IMR-90 (cell line): Measurements from ENCODE around the gene EPN1. TPM values are rescaled to one million over a fixed set of nuclear protein-coding genes. Genes with fewer than 3 reads are reported as not detected.

Source experiments
- ATAC-seq: fragments of 200-7000 bp; cut with Tn5 transposase; 2 replicates; pipeline ENCODE4 v1.9.1; 2020; ENCODE audit warnings: low read depth, mild to moderate bottlenecking, moderate library complexity
- BruUV-seq: library from RNA; stranded (reverse); fragments of 400-500 nt; replicated peaks from 2 replicates; lab custom pipeline; 2021; lab: Mats Ljungman, UMichigan
- CTCF ChIA-PET: fragments of 300-600 bp; formaldehyde crosslinking; extraction: SDS; loops from one replicate; lab custom pipeline; 2021; ENCODE audit warnings: antibody characterized with exemption; lab: Yijun Ruan, JAX
- POLR2A ChIA-PET: fragments of 300-600 bp; sonication (Branson Sonifier 250); formaldehyde crosslinking; loops from one replicate; lab custom pipeline; 2022; ENCODE audit warnings: antibody characterized with exemption; ENCODE audit not compliant: unreplicated experiment; lab: Charles Lee
- DNase-seq: peaks from one replicate; pipeline ENCODE4 v3.0.0; 2013
- H2AFZ ChIP-seq: replicated peaks from 2 replicates; pipeline ENCODE3; 2013; ENCODE audit warnings: low read length, mild to moderate bottlenecking; ENCODE audit not compliant: poor library complexity
- H2AK5ac ChIP-seq: 2 replicates; pipeline ENCODE4 v1.6.1; 2013; ENCODE audit warnings: low read depth, low read length, inconsistent platforms
- H2AK9ac ChIP-seq: replicated peaks from 2 replicates; pipeline ENCODE3; 2013; ENCODE audit warnings: mild to moderate bottlenecking, low read depth, low read length, moderate library complexity; ENCODE audit not compliant: poor library complexity
- H2BK120ac ChIP-seq: 2 replicates; pipeline ENCODE4 v1.6.1; 2013; ENCODE audit warnings: low read depth, low read length, inconsistent platforms
- H2BK15ac ChIP-seq: 3 replicates; pipeline ENCODE4 v1.6.1; 2013; ENCODE audit warnings: low read depth, low read length, inconsistent platforms
- H2BK20ac ChIP-seq: 2 replicates; pipeline ENCODE4 v1.6.1; 2013; ENCODE audit warnings: low read depth, mild to moderate bottlenecking, inconsistent platforms, low read length, moderate library complexity
- H2BK5ac ChIP-seq: 2 replicates; pipeline ENCODE4 v1.6.1; 2013; ENCODE audit warnings: mild to moderate bottlenecking, low read depth, low read length, inconsistent platforms; ENCODE audit not compliant: poor library complexity, severe bottlenecking
- H3K14ac ChIP-seq: replicated peaks from 2 replicates; pipeline ENCODE4 v1.6.1; 2013; ENCODE audit warnings: low read depth, low read length, inconsistent platforms
- H3K18ac ChIP-seq: 2 replicates; pipeline ENCODE4 v1.6.1; 2013; ENCODE audit warnings: low read depth, low read length, control low read depth
- H3K23ac ChIP-seq: 2 replicates; pipeline ENCODE4 v1.6.1; 2013; ENCODE audit warnings: low read depth, low read length, inconsistent platforms
- H3K27ac ChIP-seq: 2 replicates; pipeline ENCODE4 v1.5.1; 2013; ENCODE audit warnings: mild to moderate bottlenecking, control low read depth, low read length; ENCODE audit not compliant: insufficient read depth
- H3K27me3 ChIP-seq: 2 replicates; pipeline ENCODE4 v1.6.1; 2013; ENCODE audit warnings: low read length; ENCODE audit not compliant: control insufficient read depth, insufficient read depth
- H3K36me3 ChIP-seq: 2 replicates; pipeline ENCODE4 v1.6.1; 2013; ENCODE audit warnings: low read length, mixed read lengths; ENCODE audit not compliant: control insufficient read depth, insufficient read depth
- H3K4ac ChIP-seq: 2 replicates; pipeline ENCODE4 v1.6.1; 2013; ENCODE audit warnings: low read depth, low read length, inconsistent platforms
- H3K4me1 ChIP-seq: 2 replicates; pipeline ENCODE4 v1.6.1; 2013; ENCODE audit warnings: low read length, mixed read lengths; ENCODE audit not compliant: control insufficient read depth, insufficient read depth
- H3K4me2 ChIP-seq: 2 replicates; pipeline ENCODE4 v1.6.1; 2013; ENCODE audit warnings: low read depth, mild to moderate bottlenecking, control low read depth, low read length, moderate library complexity
- H3K4me3 ChIP-seq: 2 replicates; pipeline ENCODE4 v1.5.1; 2013; ENCODE audit warnings: low read depth, mild to moderate bottlenecking, control low read depth, low read length, moderate library complexity; ENCODE audit not compliant: insufficient read depth
- H3K56ac ChIP-seq: 2 replicates; pipeline ENCODE4 v1.6.1; 2013; ENCODE audit warnings: low read length, inconsistent platforms; ENCODE audit not compliant: insufficient read depth; ENCODE audit errors: extremely low read depth
- H3K79me1 ChIP-seq, 2 experiments: 2 replicates each; pipeline ENCODE4 v1.6.1; 2013; ENCODE audit warnings: low read length in 2 of 2, inconsistent platforms in 1 of 2, low read depth in 1 of 2
- H3K9ac ChIP-seq: 2 replicates; pipeline ENCODE4 v1.6.1; 2013; ENCODE audit warnings: low read depth, low read length, control low read depth
- H3K9me1 ChIP-seq: 2 replicates; pipeline ENCODE4 v1.6.1; 2013; ENCODE audit warnings: low read length, inconsistent platforms; ENCODE audit not compliant: insufficient read depth
- H3K9me3 ChIP-seq: 2 replicates; pipeline ENCODE4 v1.6.1; 2013; ENCODE audit warnings: low read length; ENCODE audit not compliant: control insufficient read depth, insufficient read depth
- H4K20me1 ChIP-seq: 2 replicates; pipeline ENCODE4 v1.6.1; 2013; ENCODE audit warnings: low read length, inconsistent platforms; ENCODE audit not compliant: insufficient read depth
- H4K5ac ChIP-seq: 2 replicates; pipeline ENCODE4 v1.6.1; 2013; ENCODE audit warnings: mild to moderate bottlenecking, low read depth, low read length, control low read depth
- H4K8ac ChIP-seq, 2 experiments: 2 replicates each; pipeline ENCODE4 v1.6.1; 2013; ENCODE audit warnings: low read depth in 2 of 2, low read length in 2 of 2, control low read depth in 1 of 2, inconsistent platforms in 1 of 2
- H4K91ac ChIP-seq: 2 replicates; pipeline ENCODE4 v1.6.1; 2013; ENCODE audit warnings: low read depth, low read length, inconsistent platforms; ENCODE audit not compliant: insufficient read depth
- BHLHE40 ChIP-seq: fragments of 150-350 bp; IDR thresholded peaks from 2 replicates; pipeline ENCODE4 v1.6.1; 2016; ENCODE audit warnings: mild to moderate bottlenecking, low read depth, low read length
- CEBPB ChIP-seq: IDR thresholded peaks from 2 replicates; pipeline ENCODE4 v1.6.1; 2012; ENCODE audit warnings: low read depth, low read length, improper control_type of control experiment
- CHD1 ChIP-seq: IDR thresholded peaks from 2 replicates; pipeline ENCODE4 v1.6.1; 2012; ENCODE audit warnings: low read depth, low read length, improper control_type of control experiment
- FOS ChIP-seq: fragments of 150-350 bp; IDR thresholded peaks from 2 replicates; pipeline ENCODE4 v1.6.1; 2016; ENCODE audit warnings: low read depth, low read length
- MAFK ChIP-seq: IDR thresholded peaks from 2 replicates; pipeline ENCODE4 v1.6.1; 2012; ENCODE audit warnings: low read depth, low read length, improper control_type of control experiment
- MXI1 ChIP-seq: IDR thresholded peaks from 2 replicates; pipeline ENCODE4 v1.6.1; 2012; ENCODE audit warnings: low read depth, mild to moderate bottlenecking, low read length, moderate library complexity, borderline replicate concordance
- NFE2L2 ChIP-seq: fragments of 150-350 bp; IDR thresholded peaks from 2 replicates; pipeline ENCODE4 v1.6.1; 2016; ENCODE audit warnings: low read depth, mild to moderate bottlenecking, low read length
- POLR2A ChIP-seq: IDR thresholded peaks from 2 replicates; pipeline ENCODE4 v1.6.1; 2012; ENCODE audit warnings: mild to moderate bottlenecking, low read depth, low read length
- RAD21 ChIP-seq: IDR thresholded peaks from 2 replicates; pipeline ENCODE4 v1.6.1; 2012; ENCODE audit warnings: low read length, improper control_type of control experiment
- RCOR1 ChIP-seq: IDR thresholded peaks from 2 replicates; pipeline ENCODE4 v1.6.1; 2012; ENCODE audit warnings: mild to moderate bottlenecking, low read length, improper control_type of control experiment; ENCODE audit not compliant: insufficient replicate concordance
- RFX5 ChIP-seq: IDR thresholded peaks from 2 replicates; pipeline ENCODE4 v1.8.0; 2012; ENCODE audit warnings: low read depth, mild to moderate bottlenecking, low read length, moderate library complexity
- USF2 ChIP-seq: fragments of 150-350 bp; IDR thresholded peaks from 2 replicates; pipeline ENCODE4 v1.6.1; 2017; ENCODE audit warnings: mild to moderate bottlenecking, antibody characterized with exemption, low read length, low read depth
- WGBS, 2 experiments: methylation state at CpG; one replicate each; pipeline versions ENCODE4 v1.1.5 to v1.1.7; 2013; ENCODE audit warnings: missing lambda C conversion rate in 2 of 2; ENCODE audit not compliant: insufficient read length in 1 of 2; ENCODE audit errors: extremely low coverage in 2 of 2; 5-methylcytosine and 5-hydroxymethylcytosine counted together
- dilution Hi-C: fragments of 300-500 bp; cut with HindIII; formaldehyde crosslinking; loops from one replicate; pipeline ENCODE4 v1.14.3; 2018; ENCODE audit warnings: low sequenced_read_pairs; ENCODE audit not compliant: unreplicated experiment
- in situ Hi-C: fragments of 300-500 bp; cut with MboI; formaldehyde crosslinking; loops from 3 replicates; pipeline ENCODE4 v1.14.3; 2019; ENCODE audit warnings: low sequenced_read_pairs, inconsistent platforms, mixed read lengths
- intact Hi-C: fragments of 100-400 bp; cut with micrococcal nuclease; formaldehyde crosslinking; loops from 2 replicates; pipeline ENCODE4 v1.10.0; 2022
- polyA plus RNA-seq, 3 experiments: library from polyadenylated mRNA; depleted of rRNA; stranded (reverse); fragments of >200 nt; gene quantifications; 2 replicates each; pipeline ENCODE4 v1.2.3, GENCODE V29; 2012; ENCODE audit warnings: low replicate concordance in 1 of 3
- total RNA-seq: library from RNA; depleted of rRNA; stranded (reverse); fragments of >200 nt; gene quantifications from 2 replicates; pipeline ENCODE4 v1.2.3, GENCODE V29; 2012
- TF ChIP-seq, protein P1 (sequence below): fragments of 150-350 bp; IDR thresholded peaks from 2 replicates; pipeline ENCODE4 v1.6.1; 2016; ENCODE audit warnings: low read depth, mild to moderate bottlenecking, low read length, moderate library complexity, borderline replicate concordance
- TF ChIP-seq, protein P2 (sequence below): conservative IDR thresholded peaks from 2 replicates; pipeline ENCODE4 v1.5.1; 2012; ENCODE audit warnings: mild to moderate bottlenecking, low read depth, low read length, improper control_type of control experiment

Gene EPN1
- total and polyA plus RNA-seq, 2 of the 4 experiments (the other 2 are of a cell fraction): 19.0 to 122 TPM

DNA sequence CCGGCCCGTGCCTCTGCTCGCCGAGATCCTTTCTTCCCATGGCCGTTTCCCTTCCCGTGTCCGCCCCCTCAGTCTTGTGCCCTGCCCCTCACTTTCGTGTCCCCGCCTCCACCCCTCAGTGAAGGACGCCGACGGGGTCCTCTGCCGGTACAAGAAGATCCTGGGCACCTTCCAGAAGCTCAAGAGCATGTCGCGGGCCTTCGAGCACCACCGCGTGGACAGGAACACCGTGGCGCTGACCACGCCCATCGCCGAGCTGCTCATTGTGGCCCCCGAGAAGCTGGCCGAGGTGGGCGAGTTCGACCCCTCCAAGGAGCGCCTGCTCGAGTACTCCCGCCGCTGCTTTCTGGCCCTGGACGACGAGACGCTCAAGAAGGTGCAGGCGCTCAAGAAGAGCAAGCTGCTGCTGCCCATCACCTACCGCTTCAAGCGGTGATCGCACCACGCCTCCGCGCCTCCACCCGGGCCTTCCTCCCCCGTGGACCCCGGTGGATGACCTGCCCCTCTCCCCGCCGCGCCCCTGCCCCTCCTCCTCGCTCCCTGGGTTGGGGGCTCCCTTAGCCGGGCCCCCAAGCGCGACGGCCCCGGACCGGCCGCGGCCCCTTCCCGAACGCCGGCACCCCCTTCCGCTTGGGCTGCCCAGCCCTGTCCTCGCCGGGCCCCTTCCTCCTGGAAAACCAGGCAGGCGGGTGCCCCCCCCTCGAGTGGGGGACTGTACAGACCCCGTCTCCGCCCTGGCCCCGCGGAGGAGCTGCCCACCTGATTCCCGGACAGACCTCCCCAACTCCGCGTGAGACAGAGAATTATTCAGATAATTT is 22.5 kb upstream of the EPN1 start:
- intact Hi-C loops: no loop called here
- TF ChIP-seq RCOR1: no peak
- TF ChIP-seq CHD1: no peak
- TF ChIP-seq POLR2A: no peak
- no peak for TF ChIP-seq FOS
- no peak for TF ChIP-seq RFX5
- TF ChIP-seq, protein P1, sequence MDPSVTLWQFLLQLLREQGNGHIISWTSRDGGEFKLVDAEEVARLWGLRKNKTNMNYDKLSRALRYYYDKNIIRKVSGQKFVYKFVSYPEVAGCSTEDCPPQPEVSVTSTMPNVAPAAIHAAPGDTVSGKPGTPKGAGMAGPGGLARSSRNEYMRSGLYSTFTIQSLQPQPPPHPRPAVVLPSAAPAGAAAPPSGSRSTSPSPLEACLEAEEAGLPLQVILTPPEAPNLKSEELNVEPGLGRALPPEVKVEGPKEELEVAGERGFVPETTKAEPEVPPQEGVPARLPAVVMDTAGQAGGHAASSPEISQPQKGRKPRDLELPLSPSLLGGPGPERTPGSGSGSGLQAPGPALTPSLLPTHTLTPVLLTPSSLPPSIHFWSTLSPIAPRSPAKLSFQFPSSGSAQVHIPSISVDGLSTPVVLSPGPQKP: no peak
- TF ChIP-seq, protein P2, sequence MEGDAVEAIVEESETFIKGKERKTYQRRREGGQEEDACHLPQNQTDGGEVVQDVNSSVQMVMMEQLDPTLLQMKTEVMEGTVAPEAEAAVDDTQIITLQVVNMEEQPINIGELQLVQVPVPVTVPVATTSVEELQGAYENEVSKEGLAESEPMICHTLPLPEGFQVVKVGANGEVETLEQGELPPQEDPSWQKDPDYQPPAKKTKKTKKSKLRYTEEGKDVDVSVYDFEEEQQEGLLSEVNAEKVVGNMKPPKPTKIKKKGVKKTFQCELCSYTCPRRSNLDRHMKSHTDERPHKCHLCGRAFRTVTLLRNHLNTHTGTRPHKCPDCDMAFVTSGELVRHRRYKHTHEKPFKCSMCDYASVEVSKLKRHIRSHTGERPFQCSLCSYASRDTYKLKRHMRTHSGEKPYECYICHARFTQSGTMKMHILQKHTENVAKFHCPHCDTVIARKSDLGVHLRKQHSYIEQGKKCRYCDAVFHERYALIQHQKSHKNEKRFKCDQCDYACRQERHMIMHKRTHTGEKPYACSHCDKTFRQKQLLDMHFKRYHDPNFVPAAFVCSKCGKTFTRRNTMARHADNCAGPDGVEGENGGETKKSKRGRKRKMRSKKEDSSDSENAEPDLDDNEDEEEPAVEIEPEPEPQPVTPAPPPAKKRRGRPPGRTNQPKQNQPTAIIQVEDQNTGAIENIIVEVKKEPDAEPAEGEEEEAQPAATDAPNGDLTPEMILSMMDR: no peak
- TF ChIP-seq MXI1: no peak
- no peak for TF ChIP-seq BHLHE40
- TF ChIP-seq USF2: no peak
- no peak for TF ChIP-seq RAD21
- TF ChIP-seq NFE2L2: no peak
- no peak for TF ChIP-seq CEBPB
- TF ChIP-seq MAFK: no peak

More for the DNA sequence above, 22.5 kb upstream of the EPN1 start:
- H2BK5ac ChIP-seq: no peak overlapping the region
- H3K18ac ChIP-seq: no peak overlapping the region
- no peak overlapping the region for H3K4me3 ChIP-seq
- peak overlapping the region; percentile 61 for H2AK9ac ChIP-seq
- H3K4me2 ChIP-seq: no peak overlapping the region
- dilution Hi-C loops (no loop called here), in situ Hi-C loops (loop anchor here (25.0 kb wide), 2 partner anchors 1190 to 1515 kb away; partner anchors contain the start of genes CDC42EP5, CNOT3 and LENG9)
- peaks cover 13% of the 10 kb centered on the region for H3K4me1 ChIP-seq
- CTCF ChIA-PET: interaction anchor here (0.5 to 0.9 kb wide), 4 partner anchors 14 to 1516 kb away, joined by 3 to 4 read pairs (median 3); no protein-coding TSS in a partner anchor
- peaks cover 30% of the 10 kb centered on the region for H4K20me1 ChIP-seq
- POLR2A ChIA-PET: interaction anchor here (0.6 kb wide), 1 partner anchor 403 kb away, joined by 10 read pairs; no protein-coding TSS in a partner anchor
- no peak overlapping the region for H2BK20ac ChIP-seq
- H2BK15ac ChIP-seq: no peak overlapping the region
- H3K9me1 ChIP-seq: 0 out of 2 replicates have a peak, but pooled peaks cover 10% of the 10 kb centered on the region
- no peak overlapping the region for H4K91ac ChIP-seq
- 71% methylated on average over 34 of the region's 71 CpGs; no CpG with 5 or more reads in 1 of the 2 experiments for WGBS, 2 experiments
- peak overlapping the region; percentile 15 for H2AFZ ChIP-seq
- no TSS peak for BruUV-seq
- H3K14ac ChIP-seq: no peak overlapping the region
- H3K27ac ChIP-seq: no peak overlapping the region
- no peak overlapping the region for H4K5ac ChIP-seq
- no peak overlapping the region for H2BK120ac ChIP-seq
- no peak overlapping the region for H3K9ac ChIP-seq
- H4K8ac ChIP-seq: no peak overlapping the region
- H2AK5ac ChIP-seq: no peak overlapping the region; the same call in 1 of the 2 replicates
- H3K79me1 ChIP-seq: peaks cover 8 to 19% of the 10 kb centered on the region in 2 experiments; a peak in 3 of 4 replicates
- no peak for ATAC-seq
- no peak overlapping the region for H3K4ac ChIP-seq
- DNase-seq: no peak
- H3K9me3 ChIP-seq: no peaks in the 10 kb centered on the region
- H3K23ac ChIP-seq: no peak overlapping the region
- H3K56ac ChIP-seq: no peak overlapping the region
- H3K27me3 ChIP-seq: no peaks in the 10 kb centered on the region
- peaks cover 8% of the 10 kb centered on the region for H3K36me3 ChIP-seq
